ENCODE measurements around the gene TAF1.
"Not testable (repeated sequence)": the region's sequence is repeated elsewhere in the genome, so short reads cannot be mapped to it uniquely, and the experiment has no call there.

Gene TAF1

DNA sequence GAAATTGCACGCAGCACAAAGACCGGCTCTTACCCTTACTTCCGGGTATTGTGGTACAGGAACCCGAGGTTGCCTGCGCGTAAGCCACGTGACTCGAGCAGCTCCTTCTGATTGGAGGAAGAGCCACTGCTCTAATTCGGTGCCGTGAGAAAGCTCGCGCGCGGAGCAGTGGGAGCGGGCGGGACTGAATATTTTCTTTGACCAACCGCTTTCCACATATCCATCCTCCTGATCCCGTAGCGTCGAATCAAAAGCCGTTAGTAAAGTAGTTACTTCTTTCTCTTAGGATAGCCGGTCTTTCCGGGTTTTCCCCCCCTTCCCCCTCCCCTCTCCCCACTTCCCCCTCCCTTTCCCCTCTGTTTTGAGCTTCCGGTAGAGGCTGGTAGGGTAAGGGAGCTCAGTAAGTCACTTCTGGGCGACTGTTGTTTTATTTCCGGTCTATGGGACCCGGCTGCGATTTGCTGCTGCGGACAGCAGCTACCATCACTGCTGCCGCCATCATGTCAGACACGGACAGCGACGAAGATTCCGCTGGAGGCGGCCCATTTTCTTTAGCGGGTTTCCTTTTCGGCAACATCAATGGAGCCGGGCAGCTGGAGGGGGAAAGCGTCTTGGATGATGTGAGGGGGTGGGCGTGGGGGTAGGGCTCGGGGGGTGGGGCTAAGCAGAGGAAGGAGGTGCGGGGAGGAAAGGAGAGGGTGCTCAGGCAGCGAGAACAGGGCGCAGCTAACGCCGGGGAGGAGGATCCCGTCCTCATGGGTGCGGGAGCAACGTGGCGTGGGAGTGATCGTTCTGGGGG lies at the start of gene TAF1:
TSS of gene TAF1 (plus strand) at position 483 of the 799 bp plus-strand sequence. CDS start at position 501, 18 bp downstream.
- H3K4me3 ChIP-seq, result peak within 1 kb of the TSS; percentile 56 to 72 (median 59)
- peak within 1 kb of the TSS; percentile 53 to 97 (median 89) for H3K27ac ChIP-seq

- H3K27ac ChIP-seq, H3K4me3 ChIP-seq: not testable (repeated sequence)
Observed at GRCh38 chrX:71316959-71317358, 49.2 kb upstream of the TAF1 start.

GRCh38 chrX:71320126-71320525 lies 46.0 kb upstream of the TAF1 start:
- Histone ChIP-seq H3K4me3 (no peak overlapping the region), H3K27ac (no peak overlapping the region)

- no peak overlapping the region for H3K27ac ChIP-seq
- H3K4me3 ChIP-seq, result no peak overlapping the region
Observed at GRCh38 chrX:71321731-71322130, 44.4 kb upstream of the TAF1 start.

DNA sequence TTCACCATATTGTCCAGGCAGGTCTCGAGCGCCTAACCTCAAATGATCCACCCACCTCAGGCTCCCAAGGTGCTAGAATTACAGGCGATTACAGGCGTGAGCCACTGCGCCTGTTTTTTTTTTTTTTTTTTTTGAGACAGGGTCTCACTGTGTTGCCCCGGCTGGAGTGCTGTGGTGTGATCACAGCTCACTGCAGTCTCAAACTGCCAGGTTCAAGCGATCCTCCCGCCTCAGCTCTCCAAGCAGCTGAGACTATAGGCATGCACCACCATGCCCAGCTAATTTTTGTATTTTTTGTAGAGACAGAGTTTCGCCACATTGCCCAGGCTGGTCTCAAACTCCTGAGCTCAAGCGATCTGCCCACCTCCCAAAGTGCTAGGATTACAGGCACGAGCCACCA lies 41.7 kb upstream of the TAF1 start:
- H3K4me3 ChIP-seq, result not testable (repeated sequence)

GRCh38 chrX:71326394-71326793 lies 39.8 kb upstream of the TAF1 start:
- Histone ChIP-seq H3K27ac (no peak overlapping the region), H3K4me3 (no peak overlapping the region)

More for the DNA sequence above, 41.7 kb upstream of the TAF1 start:
- H3K27ac ChIP-seq, result not testable (repeated sequence)

DNA sequence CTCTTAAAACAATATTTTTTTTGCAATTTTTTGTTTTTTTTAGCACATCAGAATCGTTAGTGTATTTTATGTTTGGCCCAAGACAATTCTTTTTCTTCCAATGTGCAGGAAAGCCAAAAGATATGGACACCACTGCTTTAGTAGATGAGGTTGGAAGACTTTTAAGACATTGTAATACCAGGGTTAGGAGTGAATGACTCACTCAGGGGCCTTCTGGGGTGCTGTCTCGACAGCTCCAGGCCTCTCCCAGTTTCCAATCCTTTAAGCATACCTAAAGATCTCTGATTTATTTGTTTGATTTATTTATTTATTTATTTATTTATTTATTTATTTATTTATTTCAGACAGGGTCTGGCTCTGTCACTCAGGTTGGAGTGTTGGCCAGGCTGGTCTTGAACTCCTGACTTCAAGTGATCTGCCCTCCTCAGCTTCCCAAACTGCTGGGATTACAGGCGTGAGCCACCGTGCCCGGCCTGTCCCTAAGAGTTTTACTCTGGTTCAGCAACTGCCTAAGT lies 16.9 kb upstream of the TAF1 start:
- H3K4me3 ChIP-seq, H3K27ac ChIP-seq: not testable (repeated sequence)

DNA sequence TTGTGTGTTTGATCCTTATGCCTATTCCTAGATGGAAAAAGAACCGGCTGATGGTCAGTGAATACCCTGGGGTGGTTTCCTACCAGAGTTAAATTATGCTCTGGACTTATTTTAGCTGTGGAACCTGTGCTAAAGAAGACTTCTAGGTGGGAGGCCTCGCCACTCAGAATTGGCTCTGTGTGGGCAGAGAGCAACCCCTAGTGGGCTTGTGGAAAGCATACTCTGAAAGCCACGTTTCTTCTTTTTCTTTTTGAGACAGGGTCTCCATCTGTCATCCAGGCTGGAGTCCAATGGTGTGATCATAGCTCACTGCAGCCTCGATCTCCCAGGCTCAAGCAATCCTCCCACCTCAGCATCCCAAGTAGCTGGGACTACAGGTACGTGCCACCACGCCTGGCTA lies 16.3 kb upstream of the TAF1 start:
- H3K27ac ChIP-seq, H3K4me3 ChIP-seq: not testable (repeated sequence)

DNA sequence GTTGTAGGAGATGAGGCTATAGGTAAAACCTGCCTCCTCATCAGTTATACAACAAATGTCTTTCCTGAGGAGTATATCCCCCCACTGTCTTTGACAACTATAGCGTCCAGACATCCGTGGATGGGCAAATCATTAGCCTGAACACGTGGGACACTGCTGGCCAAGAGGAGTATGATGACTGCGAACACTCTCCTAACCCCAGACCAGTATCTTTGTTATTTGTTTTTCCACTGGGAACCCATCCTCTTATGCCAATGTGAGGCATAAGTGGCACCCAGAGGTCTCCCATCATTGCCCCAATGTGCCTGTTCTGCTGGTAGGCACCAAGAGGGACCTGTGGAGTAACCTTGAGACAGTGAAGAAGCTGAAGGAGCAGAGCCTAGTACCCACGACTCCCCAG lies 13.7 kb upstream of the TAF1 start:
- not testable (repeated sequence) for H3K4me3 ChIP-seq, H3K27ac ChIP-seq

DNA sequence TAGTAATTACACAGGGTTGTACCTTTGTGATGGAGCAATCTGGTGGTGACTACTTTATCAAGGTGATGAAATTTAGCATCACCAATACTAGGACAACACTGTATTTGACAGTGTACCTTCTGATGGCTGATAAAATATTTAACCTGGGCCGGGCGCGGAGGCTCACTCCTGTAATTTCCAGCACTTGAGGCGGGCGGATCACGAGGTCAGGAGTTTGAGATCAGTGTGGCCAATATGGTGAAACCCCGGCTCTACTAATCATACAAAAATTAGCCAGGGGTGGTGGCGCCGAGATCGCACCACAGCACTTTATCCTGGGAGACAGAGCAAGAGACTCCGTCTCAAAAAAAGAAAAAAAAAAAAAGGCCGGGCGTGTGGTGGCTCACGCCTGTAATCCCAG lies 1.9 kb upstream of the TAF1 start:
- Histone ChIP-seq H3K27ac (no peak overlapping the region), H3K4me3 (no peak overlapping the region)

DNA sequence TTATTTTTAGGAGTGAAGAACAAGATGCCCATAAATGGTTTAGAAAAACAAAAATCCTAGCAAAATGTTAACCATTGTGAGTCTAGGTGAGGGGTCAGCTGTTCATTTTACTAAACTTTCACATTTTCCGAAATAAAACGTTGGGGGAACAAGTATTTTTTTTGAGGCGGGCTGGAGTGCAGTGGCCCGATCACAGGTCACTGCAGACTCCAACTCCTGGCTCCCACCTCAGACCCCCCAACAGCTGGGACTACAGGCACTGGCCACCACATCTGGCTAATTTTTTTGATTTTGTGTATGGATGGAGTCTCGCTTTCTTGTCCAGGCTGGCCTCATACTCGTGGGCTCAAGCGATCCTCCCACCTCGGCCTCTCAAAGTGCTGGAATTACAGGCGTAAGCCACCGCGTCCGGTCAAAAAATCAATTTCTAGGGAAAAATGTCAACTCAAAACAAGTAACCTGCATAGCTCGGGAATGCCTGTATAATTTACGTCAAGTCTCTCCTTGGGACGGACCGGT lies 742 bp upstream of the TAF1 start:
- peak overlapping the region; percentile 27 to 68 (median 45) for H3K4me3 ChIP-seq
- peak overlapping the region in 20 of 21 experiments; percentile 67 to 97 (median 86) for H3K27ac ChIP-seq

DNA sequence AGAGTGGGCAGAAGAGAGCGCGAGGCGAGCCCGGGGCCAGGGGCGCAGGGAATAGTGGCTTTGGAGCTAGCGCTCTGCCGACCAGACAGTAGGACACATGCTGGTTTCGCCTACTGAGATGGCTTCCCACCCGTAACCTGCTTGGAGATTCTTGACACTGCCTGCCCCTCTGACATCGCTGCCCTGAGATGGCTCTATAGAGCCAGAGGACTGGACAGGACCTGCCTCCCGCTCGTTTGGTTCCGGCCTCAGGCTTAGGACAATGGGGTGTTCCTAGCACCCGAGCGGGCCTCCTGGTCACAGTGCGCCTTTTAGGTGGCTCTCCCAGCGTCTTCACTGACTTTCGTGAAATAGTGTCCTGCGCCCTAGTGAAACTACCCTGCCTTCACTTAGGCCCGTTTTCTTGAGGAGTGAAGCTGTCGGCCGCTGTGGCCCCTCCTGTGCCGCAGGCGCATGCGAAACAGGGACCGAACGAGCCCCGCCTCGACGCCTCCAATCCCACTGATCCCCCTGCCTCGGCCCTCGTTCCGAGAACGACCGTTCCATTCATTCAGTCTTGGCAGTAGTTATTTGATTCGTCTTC lies 608 bp downstream of the TAF1 start:
- Histone ChIP-seq H3K27ac (peak overlapping the region; percentile 53 to 95 (median 88)), H3K4me3 (peak overlapping the region; percentile 56 to 72 (median 59))

DNA sequence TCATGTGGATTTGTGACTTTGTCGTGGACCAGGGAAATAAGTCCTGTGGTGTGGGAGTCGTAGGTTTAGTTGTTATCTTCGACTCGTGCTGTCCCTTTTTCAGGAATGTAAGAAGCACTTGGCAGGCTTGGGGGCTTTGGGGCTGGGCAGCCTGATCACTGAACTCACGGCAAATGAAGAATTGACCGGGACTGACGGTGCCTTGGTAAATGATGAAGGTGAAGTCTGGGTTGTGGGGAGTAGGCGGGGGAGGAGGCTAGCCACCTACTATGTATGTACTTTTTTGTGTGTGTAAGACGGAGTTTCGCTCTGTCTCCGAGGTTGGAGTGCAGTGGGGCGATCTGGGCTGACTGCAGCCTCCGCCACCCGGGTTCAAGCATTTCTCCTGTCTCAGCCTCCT lies 1.2 kb downstream of the TAF1 start:
- H3K27ac ChIP-seq, result peak overlapping the region in 15 of 21 experiments; percentile 31 to 95 (median 89)
- H3K4me3 ChIP-seq, result peak overlapping the region; percentile 56 to 72 (median 59)

DNA sequence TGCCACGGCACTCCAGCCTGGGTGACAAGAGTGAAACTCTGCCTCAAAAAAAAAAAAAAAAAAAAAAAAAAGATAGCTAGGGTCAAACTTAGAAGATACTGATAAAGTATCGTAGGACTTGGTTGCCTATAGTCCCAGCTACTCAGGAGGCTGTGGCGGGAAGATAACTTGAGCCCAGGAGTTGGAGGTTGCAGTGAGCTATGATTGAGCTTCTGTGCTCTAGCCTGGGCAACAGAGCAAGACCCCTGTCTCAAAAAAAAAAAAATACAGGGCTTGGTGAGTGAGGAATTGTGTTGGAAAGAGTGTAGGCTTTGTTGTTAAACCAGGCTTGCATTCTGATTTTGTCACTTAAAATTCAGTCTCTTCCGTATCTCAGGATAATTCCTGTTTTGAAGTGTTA lies 6.2 kb downstream of the TAF1 start:
- Histone ChIP-seq H3K4me3 (no peak overlapping the region), H3K27ac (no peak overlapping the region)

DNA sequence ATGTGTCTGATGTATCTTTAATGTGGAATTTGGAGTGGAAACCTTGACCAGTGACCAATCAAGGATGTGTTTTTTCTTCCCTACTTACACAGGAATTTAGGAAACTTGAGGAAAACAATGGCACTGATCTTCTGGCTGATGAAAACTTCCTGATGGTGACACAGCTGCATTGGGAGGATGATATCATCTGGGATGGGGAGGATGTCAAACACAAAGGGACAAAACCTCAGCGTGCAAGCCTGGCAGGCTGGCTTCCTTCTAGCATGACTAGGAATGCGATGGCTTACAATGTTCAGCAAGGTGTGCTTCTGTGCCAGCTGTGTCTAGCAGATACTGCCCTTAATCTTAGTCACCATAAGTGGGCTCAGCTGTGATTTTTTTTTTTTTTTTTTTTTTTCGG lies 12.6 kb downstream of the TAF1 start:
- H3K27ac ChIP-seq, result no peak overlapping the region
- no peak overlapping the region for H3K4me3 ChIP-seq

DNA sequence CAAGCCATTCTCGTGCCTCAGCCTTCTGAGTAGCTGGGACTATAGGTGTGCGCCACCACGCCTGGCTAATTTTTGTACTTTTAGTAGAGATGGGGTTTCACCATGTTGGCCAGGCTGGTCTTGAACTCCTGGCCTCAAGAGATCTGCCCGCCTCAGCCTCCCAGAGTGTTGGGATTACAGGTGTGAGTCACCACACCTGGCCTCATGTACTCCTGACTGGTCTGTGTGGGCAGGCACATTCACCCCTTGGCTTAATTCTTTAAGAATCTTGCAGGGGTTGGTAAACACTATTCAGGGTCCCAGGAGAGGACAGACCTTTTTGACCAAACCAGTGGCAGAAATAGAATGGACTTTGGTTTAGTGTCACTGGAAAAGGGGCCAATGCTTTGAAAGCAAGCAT lies 25.6 kb downstream of the TAF1 start:
- H3K27ac ChIP-seq, H3K4me3 ChIP-seq: not testable (repeated sequence)

- no peak overlapping the region for H3K27ac ChIP-seq
Observed at GRCh38 chrX:71393919-71394318, 27.8 kb downstream of the TAF1 start.

GRCh38 chrX:71396576-71396975 lies 30.4 kb downstream of the TAF1 start:
- no peak overlapping the region for H3K27ac ChIP-seq
- no peak overlapping the region for H3K4me3 ChIP-seq

More at GRCh38 chrX:71393919-71394318, 27.8 kb downstream of the TAF1 start:
- H3K4me3 ChIP-seq, result no peak overlapping the region

- Histone ChIP-seq H3K4me3 (no peak overlapping the region), H3K27ac (no peak overlapping the region)
Observed at GRCh38 chrX:71400710-71401109, 34.6 kb downstream of the TAF1 start.

DNA sequence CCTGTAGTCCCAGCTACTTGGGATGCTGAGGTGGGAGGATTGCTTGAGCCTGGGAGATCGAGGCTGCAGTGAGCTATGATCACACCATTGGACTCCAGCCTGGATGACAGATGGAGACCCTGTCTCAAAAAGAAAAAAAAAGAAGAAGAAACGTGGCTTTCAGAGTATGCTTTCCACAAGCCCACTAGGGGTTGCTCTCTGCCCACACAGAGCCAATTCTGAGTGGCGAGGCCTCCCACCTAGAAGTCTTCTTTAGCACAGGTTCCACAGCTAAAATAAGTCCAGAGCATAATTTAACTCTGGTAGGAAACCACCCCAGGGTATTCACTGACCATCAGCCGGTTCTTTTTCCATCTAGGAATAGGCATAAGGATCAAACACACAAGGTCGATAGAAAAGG lies 50.1 kb downstream of the TAF1 start:
- H3K4me3 ChIP-seq, H3K27ac ChIP-seq: not testable (repeated sequence)

GRCh38 chrX:71420686-71421085 lies 54.5 kb downstream of the TAF1 start:
- Histone ChIP-seq H3K4me3 (no peak overlapping the region), H3K27ac (no peak overlapping the region)
